Stimulated activated CD4-positive, alpha-beta T cell treated with anti-CD3 and anti-CD28 coated beads, Interleukin-1b, Interleukin-23, amount 100 ng/mL, for 48 hours (primary cell): Measurements from ENCODE around the gene E2F1.
"Not testable (repeated sequence)": the region's sequence is repeated elsewhere in the genome, so short reads cannot be mapped to it uniquely, and the experiment has no call there.

Experiments
- DNase-seq: peaks from one replicate; pipeline ENCODE4 v3.0.0-alpha.2; 2020

The E2F1 gene

DNA sequence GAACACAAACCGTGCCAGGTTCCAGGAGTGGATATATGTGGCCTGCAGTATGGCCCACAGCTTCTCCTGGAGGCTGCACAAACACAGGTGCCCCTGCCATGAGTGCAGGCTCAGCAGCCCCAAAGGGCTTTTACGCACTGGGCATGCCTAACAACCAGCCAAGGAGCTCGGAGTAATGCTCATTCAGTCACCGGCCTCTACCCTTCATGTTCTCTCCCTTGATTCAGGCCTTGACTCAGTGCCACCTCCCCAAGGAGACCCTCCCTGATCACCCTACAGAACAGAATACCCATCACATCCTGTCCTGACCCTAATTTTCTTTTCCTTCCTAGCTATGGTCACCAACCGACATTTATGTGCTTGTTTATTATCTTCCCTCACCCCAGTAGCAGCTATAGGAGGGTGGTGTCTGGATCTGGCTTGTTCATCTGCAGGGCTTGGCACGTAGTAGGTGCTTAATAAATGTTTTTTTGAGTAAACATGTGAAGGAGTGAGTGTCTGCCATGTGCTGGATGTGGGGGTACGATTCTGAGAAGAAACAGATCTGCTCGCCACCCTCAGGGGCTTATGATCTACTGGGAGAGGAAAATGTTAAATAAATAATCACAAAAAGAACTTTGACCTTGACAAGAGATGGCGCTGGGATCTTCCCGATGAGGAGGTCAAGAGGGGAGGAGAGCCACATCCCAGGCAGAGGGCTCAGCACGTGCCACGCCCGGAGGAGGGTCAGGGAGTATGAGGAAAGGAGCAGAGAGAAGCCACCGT lies 24.7 kb upstream of the E2F1 start:
- no peak for DNase-seq

DNA sequence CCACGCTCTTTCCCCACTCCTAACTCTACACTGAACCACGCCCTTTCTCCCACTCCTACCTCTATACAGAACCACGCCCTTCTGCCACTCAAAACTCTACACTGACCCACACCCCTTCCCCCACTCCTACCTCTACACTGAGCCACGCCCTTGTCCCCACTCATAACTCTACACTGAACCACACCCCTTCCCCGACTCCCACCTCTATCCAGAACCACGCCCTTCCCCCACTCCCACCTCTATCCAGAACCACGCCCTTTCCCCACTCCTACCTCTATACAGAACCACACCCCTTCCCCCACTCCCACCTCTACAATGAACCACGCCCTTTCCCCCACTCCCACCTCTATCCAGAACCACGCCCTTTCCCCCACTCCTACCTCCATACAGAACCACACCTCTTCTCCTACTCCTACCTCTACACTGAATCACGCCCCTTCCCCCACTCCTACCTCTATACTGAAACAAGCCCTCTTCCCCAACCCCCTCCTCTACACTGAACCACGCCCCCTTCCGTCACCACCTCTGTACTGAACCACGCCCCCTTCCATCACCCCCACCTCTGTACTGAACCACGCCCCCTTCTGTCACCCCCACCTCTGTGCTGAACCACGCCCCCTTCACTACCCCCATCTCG lies 23.8 kb upstream of the E2F1 start:
- DNase-seq: no peak

DNA sequence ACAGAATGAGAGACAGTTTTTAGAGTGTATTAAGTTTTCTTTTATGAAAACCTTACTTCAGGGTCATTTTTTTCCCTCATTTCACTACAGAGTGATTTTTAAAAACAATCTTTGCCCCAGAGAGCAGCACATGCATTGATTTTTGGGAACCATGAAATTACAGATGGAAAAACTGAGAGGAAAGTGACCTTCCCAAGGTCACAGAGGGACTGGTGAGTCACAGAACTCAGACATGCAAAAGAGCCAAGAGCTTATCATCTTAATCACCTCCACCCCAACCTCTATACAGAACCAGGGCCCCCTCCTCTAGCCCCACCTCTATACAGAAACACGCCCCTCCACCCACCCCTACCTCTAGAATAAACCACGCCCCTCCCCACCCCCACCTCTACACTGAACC lies 23.2 kb upstream of the E2F1 start:
- DNase-seq: no peak

DNA sequence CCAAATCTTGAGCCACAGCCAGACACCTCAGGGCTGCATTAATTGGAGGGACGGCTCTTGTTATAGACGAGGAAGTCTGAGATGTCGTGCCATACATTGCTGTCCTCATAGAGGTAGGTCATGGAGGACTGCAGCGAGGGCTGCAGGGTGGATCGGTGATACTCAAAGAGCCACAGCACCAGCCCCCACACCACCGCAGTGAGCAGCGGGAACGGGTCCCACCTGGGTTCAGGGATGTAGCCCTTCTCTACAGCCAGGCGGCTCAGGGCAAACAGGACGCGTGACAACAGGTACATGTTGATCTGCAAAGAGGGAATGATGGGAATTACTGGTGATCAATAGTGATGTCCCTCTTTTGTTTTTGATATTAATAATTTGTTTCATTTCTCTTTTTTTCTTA lies 21.5 kb upstream of the E2F1 start:
- no peak for DNase-seq

DNA sequence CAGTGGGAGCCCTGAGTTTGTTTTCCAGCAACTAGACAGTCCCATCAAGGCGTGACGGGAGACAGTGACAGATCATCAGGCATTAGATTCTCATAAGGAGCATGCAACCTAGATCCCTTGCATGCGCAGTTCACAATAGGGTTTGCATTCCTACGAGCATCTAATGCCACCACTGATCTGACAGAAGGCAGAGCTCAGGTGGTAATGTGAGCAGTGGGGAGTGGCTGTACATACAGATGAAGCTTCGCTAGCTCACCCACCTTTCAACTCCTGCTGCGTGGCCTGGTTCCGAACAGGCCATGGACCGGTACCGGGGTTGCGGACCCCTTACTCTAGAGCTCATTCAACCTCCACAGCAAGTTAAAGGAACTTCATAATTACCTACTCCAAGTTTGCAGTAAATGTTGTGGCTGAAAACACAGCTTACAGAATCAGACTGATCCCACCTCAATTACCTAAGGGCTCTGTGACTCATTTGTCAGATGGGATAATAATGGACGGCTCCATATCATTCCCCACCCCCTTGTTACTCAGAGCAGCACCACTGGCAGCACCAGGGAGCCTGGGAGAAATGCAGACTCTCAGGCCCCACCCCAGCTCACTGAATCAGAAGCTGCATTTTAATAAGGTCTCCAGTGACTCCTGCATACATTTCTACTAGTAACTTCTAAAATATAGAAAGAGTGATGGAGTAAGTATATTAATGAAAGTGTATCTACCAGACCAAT lies 18.2 kb upstream of the E2F1 start:
- DNase-seq: no peak

DNA sequence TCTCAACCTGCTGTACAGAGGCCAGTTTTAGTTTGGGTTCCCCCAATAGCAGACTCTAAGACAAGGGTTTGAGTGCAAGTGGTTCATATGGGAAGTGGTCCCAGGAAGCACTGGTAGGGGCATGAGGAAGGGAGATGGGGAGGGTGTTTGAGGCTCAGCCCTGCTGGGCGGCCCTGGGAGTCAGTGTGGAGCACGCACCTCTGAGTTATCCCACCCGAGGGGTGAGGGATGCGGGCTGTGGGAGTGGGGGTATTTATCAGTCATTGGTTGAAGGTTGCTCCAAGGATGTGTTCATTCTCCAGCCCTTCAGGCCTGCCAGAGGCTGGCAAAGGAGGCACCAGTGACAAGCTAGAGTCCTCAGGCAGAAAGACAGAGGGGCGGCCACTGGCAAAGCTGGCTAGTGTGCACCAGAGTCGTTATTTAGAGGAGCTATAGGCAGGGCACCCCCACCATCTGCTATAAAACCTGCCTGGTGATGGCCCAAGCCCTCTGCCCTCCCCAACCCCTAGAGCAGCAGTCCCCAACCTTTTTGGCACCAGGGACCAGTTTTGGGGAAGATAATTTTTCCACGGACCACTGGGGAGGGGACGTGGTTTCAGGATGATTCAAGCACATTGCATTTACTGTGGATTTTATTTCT lies 17.4 kb upstream of the E2F1 start:
- DNase-seq: no peak

DNA sequence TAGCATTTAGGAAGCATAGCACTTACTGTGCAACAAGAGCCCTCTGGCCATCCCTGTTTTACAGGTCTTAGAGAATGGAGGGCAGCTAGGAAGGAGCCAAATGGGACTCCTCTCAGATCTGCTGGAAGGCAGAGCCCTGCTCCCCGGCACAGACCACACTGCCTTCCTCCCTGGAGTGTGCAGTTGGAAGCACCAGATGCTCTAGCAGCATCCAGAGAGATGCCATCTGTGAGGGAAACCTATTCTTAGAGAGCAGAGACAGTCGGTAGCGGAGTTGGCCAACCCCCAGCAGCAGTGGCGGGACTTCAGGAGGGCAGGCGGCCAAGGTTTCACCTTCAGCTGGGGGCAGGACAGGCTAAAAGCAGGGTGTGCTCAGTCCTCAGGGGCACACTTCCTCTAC lies 16.7 kb upstream of the E2F1 start:
- no peak for DNase-seq

DNA sequence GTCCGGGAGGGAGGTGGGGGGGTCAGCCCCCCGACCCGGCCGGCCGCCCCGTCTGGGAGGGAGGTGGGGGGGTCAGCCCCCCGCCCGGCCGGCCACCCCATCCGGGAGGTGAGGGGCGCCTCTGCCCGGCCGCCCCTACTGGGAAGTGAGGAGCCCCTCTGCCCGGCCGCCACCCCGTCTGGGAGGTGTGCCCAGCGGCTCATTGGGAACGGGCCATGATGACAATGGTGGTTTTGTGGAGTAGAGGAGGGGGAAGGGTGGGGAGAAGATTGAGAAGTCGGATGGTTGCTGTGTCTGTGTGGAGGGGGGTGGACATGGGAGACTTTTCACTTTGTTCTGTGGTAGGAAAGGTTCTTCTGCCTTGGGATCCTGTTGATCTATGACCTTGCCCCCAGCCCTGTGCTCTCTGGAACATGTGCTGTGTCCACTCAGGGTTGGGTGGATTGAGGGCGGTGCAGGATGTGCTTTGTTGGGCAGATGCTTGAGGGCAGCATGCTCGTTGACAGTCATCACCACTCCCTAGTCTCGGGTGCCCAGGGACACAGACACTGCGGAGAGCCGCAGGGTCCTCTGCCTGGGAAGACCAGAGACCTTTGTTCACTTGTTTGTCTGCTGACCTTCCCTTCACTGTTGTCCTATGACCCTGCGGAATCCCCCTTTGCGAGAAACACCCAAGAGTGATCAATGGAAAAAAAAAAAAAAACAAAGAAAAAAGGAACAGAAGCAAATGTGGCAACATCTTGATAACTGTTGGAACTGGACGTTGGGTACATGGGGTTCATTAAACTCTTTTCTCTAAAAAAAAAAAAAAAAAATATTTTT lies 15.7 kb upstream of the E2F1 start:
- DNase-seq: no peak

DNA sequence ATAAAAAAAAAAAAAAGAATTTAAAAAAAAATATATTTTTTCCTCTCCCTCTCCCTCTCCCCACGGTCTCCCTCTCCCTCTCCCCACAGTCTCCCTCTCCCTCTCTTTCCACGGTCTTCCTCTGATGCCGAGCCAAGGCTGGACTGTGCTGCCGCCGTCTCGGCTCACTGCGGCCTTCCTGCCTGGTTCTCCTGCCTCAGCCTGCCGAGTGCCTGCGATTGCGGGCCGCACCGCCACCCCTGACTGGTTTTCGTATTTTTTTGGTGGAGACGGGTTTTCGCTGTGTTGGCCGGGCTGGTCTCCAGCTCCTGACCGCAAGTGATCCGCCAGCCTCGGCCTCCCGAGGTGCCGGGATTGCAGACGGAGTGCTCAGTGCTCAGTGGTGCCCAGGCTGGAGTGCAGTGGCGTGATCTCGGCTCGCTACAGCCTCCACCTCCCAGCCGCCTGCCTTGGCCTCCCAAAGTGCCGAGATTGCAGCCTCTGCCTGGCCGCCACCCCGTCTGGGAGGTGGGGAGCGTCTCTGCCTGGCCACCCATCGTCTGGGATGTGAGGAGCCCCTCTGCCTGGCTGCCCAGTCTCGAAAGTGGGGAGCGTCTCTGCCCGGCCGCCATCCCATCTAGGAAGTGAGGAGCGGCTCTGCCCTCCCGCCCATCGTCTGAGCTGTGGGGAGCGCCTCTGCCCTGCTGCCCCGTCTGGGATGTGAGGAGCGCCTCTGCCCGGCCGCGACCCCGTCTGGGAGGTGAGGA lies 14.7 kb upstream of the E2F1 start:
- not testable (repeated sequence) for DNase-seq

DNA sequence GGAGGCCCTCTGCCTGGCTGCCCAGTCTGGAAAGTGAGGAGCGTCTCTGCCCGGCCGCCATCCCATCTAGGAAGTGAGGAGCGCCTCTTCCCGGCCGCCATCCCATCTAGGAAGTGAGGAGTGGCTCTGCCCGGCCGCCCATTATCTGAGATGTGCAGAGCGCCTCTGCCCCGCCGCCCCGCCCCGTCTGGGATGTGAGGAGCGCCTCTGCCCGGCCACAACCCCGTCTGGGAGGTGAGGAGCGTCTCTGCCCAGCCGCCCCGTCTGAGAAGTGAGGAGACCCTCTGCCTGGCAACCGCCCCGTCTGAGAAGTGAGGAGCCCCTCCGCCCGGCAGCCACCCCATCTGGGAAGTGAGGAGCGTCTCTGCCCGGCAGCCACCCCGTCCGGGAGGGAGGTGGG lies 12.8 kb upstream of the E2F1 start:
- not testable (repeated sequence) for DNase-seq

DNA sequence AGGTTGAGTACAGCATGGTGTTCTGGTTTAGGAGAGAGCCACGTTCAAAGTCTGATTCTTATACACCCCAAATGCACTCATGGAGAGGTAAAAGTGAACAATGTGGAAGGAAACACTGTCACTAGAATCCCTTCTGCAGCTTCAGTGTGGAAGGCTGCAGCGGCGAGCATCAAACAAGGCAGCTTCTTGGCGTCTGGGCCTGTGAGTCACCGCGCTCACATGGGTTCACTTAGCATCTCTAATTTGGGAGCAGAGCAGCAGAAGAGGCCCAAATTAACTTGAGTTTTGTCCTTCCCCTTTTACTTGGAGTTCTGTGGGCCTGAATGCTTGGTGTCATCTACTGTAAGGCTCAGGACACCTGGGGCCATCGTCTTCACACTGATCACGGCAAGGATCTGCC lies 10.9 kb upstream of the E2F1 start:
- DNase-seq: no peak

DNA sequence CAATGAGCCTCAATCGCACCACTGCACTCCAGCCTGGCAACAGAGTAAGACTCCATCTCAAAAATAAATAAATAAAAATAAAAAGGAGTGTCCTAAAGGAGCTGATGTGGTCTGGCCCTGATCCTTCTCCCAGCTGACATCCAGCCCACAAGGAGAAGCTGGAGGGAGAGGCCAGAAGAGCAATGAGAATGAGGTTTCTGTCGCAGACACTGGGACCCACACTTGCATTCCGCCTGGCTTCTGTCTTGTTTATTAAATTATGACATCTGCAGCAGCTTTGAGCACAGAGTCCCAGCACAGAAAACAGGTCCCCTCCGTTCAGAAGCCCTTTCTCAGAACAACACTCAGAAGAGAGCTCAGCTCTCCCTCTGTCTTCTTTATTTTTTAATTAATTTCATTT lies 10.3 kb upstream of the E2F1 start:
- DNase-seq: no peak

DNA sequence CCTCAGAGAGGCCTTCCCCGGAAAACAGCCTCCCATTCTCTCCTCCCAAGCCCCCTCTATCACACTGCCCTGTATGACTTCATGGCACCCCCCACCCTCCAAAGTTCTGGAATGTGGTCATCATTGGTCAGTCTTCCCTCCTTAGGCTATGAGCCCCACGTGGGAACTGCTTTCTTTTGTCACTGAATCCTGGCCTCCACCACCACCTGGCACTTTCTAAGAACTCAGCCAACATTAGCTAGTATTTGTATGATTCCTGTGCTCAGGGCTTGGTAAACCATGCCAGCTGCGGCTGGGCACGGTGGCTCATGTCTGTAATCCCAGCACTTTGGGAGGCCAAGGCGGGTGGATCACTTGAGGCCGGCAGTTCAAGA lies 8.4 kb upstream of the E2F1 start:
- DNase-seq: no peak

DNA sequence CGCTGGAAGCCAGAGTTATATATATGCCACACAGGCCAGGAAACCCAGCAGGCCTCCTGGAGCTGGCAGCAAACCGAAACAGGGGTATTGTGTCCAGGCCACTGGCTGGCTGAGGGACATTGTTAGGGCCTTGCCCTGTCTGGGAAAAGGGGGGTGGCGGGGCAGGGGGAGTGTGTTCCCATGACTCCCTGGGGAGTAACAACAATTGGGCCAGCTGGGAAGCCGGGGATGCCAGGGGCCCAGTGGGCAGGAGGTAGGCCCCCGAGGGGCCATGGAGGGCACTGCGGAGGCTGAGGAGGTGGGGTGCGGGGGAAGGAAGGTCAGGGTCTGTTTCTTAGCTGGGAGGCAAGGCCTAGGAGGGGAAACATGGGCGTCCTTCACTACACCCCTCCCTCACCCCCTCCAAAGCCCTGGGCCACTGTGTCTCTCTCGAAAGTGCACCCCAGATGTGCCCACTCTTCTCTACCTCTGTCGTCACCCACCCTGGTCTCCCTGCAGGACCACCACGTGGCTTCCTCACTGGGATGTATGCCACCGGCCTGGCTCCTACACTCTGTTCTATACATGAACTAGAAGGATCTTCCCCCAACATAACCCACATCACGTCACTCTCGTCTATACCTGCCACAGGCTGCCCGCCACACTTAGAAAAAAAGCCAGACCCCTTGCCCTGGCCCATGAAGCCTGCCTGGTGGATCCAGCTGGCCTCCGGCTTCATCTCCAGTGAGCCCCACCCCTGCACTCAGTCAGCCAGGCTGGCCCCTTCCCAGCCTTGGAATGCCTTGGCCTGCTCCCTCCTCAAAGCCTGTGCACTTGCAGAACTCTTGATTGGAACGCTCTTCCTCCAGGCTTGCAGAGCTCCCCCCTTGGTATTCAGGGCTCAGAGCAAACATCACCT lies 7.8 kb upstream of the E2F1 start:
- no peak for DNase-seq

DNA sequence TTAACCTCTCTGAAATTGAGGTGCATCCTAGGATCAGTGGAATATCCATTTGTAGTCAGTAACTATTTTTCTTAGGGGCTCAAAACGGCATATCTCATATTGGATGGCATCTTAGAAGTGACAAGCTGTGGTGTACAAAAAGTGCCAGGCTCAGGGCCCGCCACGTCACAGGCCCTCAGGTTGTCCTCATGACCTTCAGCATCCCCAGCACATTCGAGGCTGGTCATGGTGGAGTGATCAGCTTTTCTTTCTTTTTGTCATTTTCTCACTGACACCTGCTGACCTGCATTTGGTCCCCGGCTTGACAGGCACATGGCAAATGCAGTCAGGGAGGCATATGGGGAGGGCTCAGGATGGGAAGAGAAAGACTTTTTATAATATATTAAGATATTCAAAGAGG lies 7.1 kb upstream of the E2F1 start:
- DNase-seq: no peak

DNA sequence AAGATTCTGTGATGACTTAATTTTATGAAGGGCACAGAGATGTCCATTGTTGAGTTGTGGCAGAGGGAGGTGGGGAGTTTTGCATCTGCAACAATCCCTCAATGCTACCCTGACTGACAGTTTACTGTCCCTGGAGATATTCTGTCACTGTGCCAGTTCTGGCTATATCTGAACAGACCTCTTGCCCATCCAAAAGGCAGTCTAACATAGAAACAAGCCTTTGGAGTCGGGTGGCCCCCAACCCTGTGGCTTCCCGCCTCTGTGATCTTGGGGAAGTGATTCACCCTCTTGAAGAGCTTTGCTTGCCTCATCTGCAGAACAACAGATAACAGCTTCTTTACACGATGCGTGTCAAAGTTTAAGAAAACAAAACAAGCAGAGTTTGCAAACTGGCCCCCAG lies 3.8 kb upstream of the E2F1 start:
- peak; percentile 63 for DNase-seq

DNA sequence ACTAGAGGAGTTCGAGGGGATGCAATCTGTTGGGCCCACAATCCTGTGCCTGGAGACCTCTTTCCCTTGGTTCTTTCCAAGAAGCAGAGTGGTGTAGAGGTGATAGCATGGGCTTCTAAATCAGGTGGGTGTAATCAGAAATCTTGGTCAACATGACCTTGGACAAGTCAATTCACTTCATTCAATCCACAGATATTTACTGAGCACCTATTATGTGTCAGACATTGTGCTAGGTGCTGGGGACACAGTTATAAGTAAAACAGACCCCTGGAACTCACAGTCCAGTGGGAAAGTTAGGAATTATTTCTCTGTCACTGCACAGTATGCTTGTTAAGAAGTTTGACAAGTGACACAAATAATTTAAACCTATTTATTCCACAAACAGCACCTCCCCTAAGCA lies 3.3 kb upstream of the E2F1 start:
- DNase-seq: no peak

DNA sequence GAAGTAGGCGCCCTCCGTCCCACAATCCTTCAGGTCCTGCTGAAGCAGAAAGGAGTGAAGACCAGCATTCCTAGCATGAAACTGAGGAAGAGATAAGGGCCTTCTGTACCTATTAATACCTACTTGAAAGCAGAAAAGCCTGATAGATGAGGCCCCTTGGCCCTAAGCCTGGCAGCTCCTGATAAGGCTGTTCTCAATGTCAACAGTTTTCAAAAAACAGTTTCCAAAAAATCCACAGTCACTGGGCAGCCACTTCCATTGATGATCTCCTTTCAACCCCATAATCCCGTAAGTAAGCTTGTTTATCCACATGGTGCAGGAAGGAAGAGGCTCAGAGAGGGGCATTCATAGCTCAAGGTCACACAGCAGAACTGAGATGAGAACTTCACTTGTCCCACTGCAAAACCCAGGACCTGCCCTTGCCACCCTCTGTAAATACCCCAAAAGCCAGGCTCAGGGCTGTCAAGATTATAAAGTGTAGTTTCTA lies 2.8 kb upstream of the E2F1 start:
- DNase-seq: no peak

DNA sequence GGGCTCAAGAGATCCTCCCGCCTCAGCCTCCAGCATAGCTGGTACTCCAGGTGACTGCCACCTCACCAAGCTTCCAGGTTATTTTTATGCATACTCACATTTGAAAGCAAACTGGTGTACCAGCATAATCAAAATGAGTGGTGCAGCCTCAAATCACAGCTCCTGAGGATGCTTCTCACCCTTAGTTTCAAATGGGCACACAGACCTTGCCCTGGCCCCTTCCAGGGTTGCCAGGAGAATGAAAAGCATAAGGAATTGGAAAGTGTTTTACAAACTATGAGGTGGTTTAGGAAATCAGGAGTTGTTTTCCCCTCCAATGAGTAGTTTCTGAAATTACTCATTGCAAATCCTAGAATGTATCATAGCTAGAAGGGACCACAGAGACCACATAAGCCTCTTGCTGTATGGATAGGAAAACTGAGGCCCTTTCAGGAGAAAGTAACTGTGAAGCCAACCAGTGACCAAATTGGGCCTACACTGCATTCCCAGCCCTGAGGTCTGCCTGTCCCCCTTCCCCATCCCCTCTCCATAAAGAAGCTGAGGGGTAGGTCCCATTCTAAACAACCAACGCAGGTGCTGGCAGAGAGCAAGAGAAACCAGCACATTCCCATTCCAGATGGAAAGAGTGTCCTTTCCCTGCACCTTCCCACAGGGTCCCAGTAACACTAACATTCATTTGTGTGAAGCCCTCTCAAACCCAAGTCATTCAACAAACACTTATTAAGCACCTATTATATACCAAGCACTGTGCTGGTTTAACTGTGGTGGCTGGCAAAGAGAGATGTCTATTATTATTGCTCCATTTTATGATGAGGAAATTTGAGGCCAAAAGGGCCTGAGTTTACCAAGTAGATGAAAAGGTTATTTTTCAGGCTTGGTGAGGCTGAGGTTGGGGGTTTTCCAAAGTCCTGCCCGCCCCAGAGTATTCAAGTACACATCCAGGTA lies 2.1 kb upstream of the E2F1 start:
- no peak for DNase-seq
